Panc1 (cell line): Measurements from ENCODE around the gene GPR45. TPM values are rescaled to one million over a fixed set of nuclear protein-coding genes. Genes with fewer than 3 reads are reported as not detected.

Source experiments
- ATAC-seq: fragments of 200-7000 bp; cut with Tn5 transposase; 2 replicates; pipeline ENCODE4 v1.9.1; 2020; ENCODE audit warnings: mild to moderate bottlenecking, moderate library complexity
- BruUV-seq: library from RNA; stranded (reverse); fragments of 400-500 nt; replicated peaks from 2 replicates; lab custom pipeline; 2021; lab: Mats Ljungman, UMichigan
- CTCF ChIA-PET: fragments of 300-600 bp; sonication (Branson Sonifier 250); formaldehyde crosslinking; loops from one replicate; lab custom pipeline; 2022; ENCODE audit warnings: antibody characterized with exemption; lab: Charles Lee
- POLR2A ChIA-PET: fragments of 300-600 bp; sonication (Branson Sonifier 250); formaldehyde crosslinking; loops from one replicate; lab custom pipeline; 2022; ENCODE audit warnings: antibody characterized with exemption; lab: Charles Lee
- DNase-seq: peaks from one replicate; pipeline ENCODE4 v3.0.0-alpha.2; 2010; ENCODE audit warnings: low read depth, low spot score
- H3K27ac ChIP-seq: 2 replicates; pipeline ENCODE4 v1.5.1; 2011; ENCODE audit warnings: mild to moderate bottlenecking, low read length, inconsistent platforms
- H3K27me3 ChIP-seq: fragments of 200-500 bp; sonication (Bioruptor generic); 2 replicates; pipeline ENCODE4 v1.6.0; 2014; ENCODE audit warnings: low read length, inconsistent platforms; ENCODE audit not compliant: control insufficient read depth, insufficient read depth
- H3K36me3 ChIP-seq: fragments of 200-500 bp; sonication (Bioruptor generic); 2 replicates; pipeline ENCODE4 v1.5.1; 2014; ENCODE audit warnings: inconsistent platforms, mild to moderate bottlenecking, low read length, moderate library complexity; ENCODE audit not compliant: control insufficient read depth, insufficient read depth
- H3K4me1 ChIP-seq: 2 replicates; pipeline ENCODE4 v1.5.1; 2011; ENCODE audit warnings: inconsistent platforms, mild to moderate bottlenecking, low read length, moderate library complexity; ENCODE audit not compliant: control insufficient read depth, insufficient read depth
- H3K4me3 ChIP-seq, 2 experiments: 2 replicates each; pipeline ENCODE4 v1.5.1; 2011 to 2012; ENCODE audit warnings: low read depth in 2 of 2, low read length in 2 of 2, mild to moderate bottlenecking in 2 of 2, inconsistent platforms in 1 of 2, moderate library complexity in 1 of 2
- H3K9me3 ChIP-seq: fragments of 200-500 bp; sonication (Bioruptor generic); 2 replicates; pipeline ENCODE4 v1.5.1; 2014; ENCODE audit warnings: low read depth, mild to moderate bottlenecking, inconsistent platforms, low read length, moderate library complexity; ENCODE audit not compliant: control insufficient read depth, insufficient read depth
- POLR2AphosphoS5 ChIP-seq: IDR thresholded peaks from 2 replicates; pipeline ENCODE4 v1.6.1; 2012; ENCODE audit warnings: mild to moderate bottlenecking, low read depth, low read length, moderate library complexity
- SIN3A ChIP-seq: IDR thresholded peaks from 2 replicates; pipeline ENCODE4 v1.6.1; 2012; ENCODE audit warnings: low read depth, mild to moderate bottlenecking, low read length, moderate library complexity, borderline replicate concordance; ENCODE audit not compliant: insufficient read depth
- TCF7L2 ChIP-seq: IDR thresholded peaks from 2 replicates; pipeline ENCODE4 v1.6.1; 2011; ENCODE audit warnings: mild to moderate bottlenecking, low read depth, low read length, inconsistent platforms
- in situ Hi-C: cut with HindIII; loops from 2 replicates; pipeline ENCODE4 v1.10.0; 2016; ENCODE audit warnings: low sequenced_read_pairs, low pct_unique_long_range_greater_than_20kb
- intact Hi-C: fragments of 100-400 bp; cut with micrococcal nuclease; formaldehyde crosslinking; loops from one replicate; pipeline ENCODE4 v1.10.0; 2022; ENCODE audit not compliant: unreplicated experiment
- total RNA-seq: library from RNA; stranded (reverse); gene quantifications from one replicate; pipeline ENCODE4 v1.2.1, GENCODE V29; 2021; ENCODE audit not compliant: unreplicated experiment
- TF ChIP-seq, protein P1 (sequence below): fragments of 450-650 bp; IDR thresholded peaks from 2 replicates; pipeline ENCODE4 v1.5.1; 2017; ENCODE audit warnings: mild to moderate bottlenecking
- TF ChIP-seq, protein P2 (sequence below), 2 experiments: IDR thresholded peaks; 2 replicates each; pipeline ENCODE4 v1.6.1; 2011 to 2012; ENCODE audit warnings: low read depth in 2 of 2, control low read depth in 1 of 2, low read length in 1 of 2, mild to moderate bottlenecking in 1 of 2, moderate library complexity in 1 of 2; ENCODE audit not compliant: insufficient read depth in 1 of 2

Gene GPR45
- total RNA-seq, 1 experiment from 2014 or later: not detected

GRCh38 chr2:105252271-105252670, 10.7 kb downstream of the GPR45 start:
- no TSS peak for BruUV-seq
- no peaks in the 10 kb centered on the region for H3K36me3 ChIP-seq
- ChIA-PET CTCF (no interaction called here), POLR2A (no interaction called here)
- no peak overlapping the region for H3K4me3 ChIP-seq
- in situ Hi-C loops: no loop called here
- intact Hi-C loops: no loop called here
- no peak for TF ChIP-seq SIN3A
- no peak for TF ChIP-seq POLR2AphosphoS5
- TF ChIP-seq TCF7L2: no peak
- TF ChIP-seq, protein P1, sequence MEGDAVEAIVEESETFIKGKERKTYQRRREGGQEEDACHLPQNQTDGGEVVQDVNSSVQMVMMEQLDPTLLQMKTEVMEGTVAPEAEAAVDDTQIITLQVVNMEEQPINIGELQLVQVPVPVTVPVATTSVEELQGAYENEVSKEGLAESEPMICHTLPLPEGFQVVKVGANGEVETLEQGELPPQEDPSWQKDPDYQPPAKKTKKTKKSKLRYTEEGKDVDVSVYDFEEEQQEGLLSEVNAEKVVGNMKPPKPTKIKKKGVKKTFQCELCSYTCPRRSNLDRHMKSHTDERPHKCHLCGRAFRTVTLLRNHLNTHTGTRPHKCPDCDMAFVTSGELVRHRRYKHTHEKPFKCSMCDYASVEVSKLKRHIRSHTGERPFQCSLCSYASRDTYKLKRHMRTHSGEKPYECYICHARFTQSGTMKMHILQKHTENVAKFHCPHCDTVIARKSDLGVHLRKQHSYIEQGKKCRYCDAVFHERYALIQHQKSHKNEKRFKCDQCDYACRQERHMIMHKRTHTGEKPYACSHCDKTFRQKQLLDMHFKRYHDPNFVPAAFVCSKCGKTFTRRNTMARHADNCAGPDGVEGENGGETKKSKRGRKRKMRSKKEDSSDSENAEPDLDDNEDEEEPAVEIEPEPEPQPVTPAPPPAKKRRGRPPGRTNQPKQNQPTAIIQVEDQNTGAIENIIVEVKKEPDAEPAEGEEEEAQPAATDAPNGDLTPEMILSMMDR: no peak
- TF ChIP-seq, protein P2, sequence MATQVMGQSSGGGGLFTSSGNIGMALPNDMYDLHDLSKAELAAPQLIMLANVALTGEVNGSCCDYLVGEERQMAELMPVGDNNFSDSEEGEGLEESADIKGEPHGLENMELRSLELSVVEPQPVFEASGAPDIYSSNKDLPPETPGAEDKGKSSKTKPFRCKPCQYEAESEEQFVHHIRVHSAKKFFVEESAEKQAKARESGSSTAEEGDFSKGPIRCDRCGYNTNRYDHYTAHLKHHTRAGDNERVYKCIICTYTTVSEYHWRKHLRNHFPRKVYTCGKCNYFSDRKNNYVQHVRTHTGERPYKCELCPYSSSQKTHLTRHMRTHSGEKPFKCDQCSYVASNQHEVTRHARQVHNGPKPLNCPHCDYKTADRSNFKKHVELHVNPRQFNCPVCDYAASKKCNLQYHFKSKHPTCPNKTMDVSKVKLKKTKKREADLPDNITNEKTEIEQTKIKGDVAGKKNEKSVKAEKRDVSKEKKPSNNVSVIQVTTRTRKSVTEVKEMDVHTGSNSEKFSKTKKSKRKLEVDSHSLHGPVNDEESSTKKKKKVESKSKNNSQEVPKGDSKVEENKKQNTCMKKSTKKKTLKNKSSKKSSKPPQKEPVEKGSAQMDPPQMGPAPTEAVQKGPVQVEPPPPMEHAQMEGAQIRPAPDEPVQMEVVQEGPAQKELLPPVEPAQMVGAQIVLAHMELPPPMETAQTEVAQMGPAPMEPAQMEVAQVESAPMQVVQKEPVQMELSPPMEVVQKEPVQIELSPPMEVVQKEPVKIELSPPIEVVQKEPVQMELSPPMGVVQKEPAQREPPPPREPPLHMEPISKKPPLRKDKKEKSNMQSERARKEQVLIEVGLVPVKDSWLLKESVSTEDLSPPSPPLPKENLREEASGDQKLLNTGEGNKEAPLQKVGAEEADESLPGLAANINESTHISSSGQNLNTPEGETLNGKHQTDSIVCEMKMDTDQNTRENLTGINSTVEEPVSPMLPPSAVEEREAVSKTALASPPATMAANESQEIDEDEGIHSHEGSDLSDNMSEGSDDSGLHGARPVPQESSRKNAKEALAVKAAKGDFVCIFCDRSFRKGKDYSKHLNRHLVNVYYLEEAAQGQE (IDR thresholded peaks at IDR 0.05; ENCODE audit: insufficient read depth in 1 of 2, low read depth in 2 of 2, low read length in 1 of 2): no peak
- ATAC-seq: no peak
- no peak for DNase-seq
- H3K9me3 ChIP-seq: no peaks in the 10 kb centered on the region
- no peaks in the 10 kb centered on the region for H3K4me1 ChIP-seq
- H3K27ac ChIP-seq: no peak overlapping the region
- no peaks in the 10 kb centered on the region for H3K27me3 ChIP-seq

DNA sequence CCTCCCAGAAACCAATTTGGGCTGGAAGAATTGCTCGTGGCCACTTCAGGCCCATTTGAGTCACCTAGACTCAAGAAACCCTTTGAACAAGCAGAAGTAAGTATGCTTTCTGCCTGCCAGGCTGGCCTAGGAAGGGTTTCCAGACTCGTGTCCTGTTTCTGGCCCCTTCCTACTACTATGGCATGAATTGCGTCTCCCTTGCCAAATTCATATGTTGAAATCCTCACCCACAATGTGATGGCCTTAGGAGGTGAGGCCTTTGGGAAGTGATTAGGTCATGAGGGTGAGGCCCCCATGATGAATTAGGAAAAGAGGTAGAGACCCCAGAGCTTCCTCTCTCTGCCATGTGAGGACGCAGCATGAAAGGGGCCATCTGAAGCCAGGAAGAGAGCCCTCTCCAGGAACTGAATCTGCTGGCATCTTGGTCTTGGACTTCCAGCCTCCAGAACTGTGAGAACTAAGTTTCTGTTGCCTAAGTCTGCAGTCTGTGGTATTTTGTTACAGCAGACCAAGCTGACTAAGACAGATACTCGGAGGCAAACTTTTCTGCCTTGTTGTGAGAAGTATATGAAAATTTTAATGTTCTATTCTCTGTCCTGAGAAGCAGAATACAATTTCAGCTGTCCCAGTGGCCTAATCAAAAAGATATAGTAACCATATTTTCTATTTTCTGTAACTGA, 13.1 kb downstream of the GPR45 start:
- no peaks in the 10 kb centered on the region for H3K27me3 ChIP-seq
- DNase-seq: no peak
- H3K4me3 ChIP-seq: no peak overlapping the region
- POLR2A ChIA-PET: no interaction called here
- ATAC-seq: no peak
- no peaks in the 10 kb centered on the region for H3K36me3 ChIP-seq
- no peaks in the 10 kb centered on the region for H3K9me3 ChIP-seq
- BruUV-seq: no TSS peak
- TF ChIP-seq, protein P1: no peak
- TF ChIP-seq, protein P2 (IDR thresholded peaks at IDR 0.05; ENCODE audit: insufficient read depth in 1 of 2, low read depth in 2 of 2, low read length in 1 of 2): no peak
- TF ChIP-seq SIN3A (no peak), POLR2AphosphoS5 (no peak), TCF7L2 (no peak)
- intact Hi-C loops (no loop called here), in situ Hi-C loops (no loop called here)
- CTCF ChIA-PET: no interaction called here
- H3K4me1 ChIP-seq: no peaks in the 10 kb centered on the region
- H3K27ac ChIP-seq: no peak overlapping the region
